HuH-7.5 (cell line): ENCODE data around the gene GUCY2F.

Experiments used
- DNase-seq: peaks from one replicate; pipeline ENCODE4 v3.0.0; 2011; ENCODE audit warnings: low spot score

GUCY2F gene

DNA sequence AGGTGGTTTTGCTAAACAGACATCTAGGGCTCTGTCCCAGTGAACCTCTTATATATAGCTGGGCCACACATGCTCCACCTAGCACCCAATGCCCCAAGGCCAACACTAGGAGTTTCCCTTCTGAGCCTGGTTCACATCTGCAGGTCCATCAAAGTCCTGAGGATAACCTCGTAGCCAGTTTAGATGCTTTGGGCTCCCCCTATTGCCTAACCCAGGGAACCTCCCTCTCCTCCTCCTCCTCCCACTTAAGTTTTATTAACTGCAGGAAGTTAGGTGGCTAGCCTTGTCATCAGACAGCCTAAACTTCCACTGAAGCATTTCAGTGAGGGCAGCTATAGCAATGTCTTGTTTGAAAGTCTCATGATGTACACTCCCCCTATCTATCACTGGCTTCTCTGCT lies 88.0 kb downstream of the GUCY2F start:
- no peak for DNase-seq

DNA sequence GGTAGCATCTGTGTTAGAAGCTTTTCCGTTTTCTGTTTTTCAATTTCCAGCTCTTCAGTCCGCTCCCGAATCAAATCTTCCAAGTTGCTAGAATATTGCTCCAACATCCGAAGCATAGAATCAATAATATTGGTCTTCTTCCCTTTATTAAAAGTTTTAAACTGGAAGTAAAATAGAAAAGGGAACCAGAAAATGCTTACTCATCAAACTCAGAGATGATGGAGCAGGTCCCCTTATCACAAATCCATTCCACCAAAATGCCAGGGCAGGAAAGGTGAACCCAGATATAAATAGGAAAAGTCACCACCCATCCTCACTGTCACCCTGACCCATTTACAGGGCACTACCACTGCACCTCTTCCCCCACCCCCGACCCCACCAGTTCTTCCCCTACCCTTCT lies 89.0 kb downstream of the GUCY2F start:
- DNase-seq, result no peak

DNA sequence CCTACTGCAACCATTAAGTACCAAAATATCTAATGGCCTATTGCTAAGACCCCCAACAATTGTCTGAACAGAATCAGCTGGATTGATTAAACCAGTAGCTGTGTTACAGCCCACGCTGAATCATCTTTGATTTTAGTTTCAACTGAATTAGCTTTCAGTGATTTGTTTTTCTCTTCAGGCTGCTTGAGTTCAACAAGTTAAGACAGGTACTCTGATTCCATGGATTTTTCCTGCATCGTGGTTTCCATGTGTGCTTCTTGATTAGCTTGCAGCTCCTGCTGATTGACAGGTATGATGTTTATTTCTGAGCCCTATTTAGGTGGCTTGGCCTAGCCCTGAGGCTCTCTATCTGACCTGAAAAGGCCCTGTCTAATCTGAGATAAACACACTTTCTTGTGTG lies 91.3 kb downstream of the GUCY2F start:
- no peak for DNase-seq

DNA sequence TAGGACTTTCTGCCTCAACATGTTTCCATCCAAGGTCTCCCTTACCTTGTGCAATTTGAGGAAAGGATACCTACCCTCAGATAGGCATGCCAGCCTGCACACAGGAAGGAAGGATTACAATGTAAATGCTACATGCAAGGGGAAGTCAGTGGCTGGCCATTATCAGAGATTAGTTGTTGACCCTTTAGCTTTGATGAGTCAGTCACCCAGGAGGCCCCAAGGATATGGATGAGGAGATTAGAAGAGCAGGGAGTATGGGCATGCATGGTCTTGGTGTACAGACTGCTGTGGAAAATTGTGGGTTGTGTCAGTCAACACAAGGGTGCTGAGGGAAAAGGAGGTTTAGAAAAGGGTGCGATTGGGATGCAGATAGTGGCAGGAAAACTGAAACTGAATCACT lies 92.0 kb downstream of the GUCY2F start:
- DNase-seq, result no peak

DNA sequence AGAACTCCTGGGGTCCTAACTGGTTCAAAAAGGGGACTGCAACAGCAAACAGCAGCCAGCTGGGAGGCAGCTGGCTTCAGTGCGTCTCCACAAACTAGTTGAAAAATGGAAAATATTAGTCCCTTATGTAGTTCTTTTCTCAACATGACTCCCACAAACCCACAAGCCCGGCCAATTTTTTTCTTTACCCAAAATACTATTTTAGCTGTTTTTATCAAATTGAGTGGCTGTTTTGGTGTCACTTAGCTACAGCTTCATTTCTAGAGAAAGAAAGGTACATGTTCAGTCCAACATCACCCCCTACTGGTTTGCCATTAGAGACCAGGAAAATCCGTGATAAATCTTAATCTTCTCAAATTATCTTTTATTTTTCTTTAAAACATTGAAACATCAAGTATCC lies 97.2 kb downstream of the GUCY2F start:
- DNase-seq, result no peak

DNA sequence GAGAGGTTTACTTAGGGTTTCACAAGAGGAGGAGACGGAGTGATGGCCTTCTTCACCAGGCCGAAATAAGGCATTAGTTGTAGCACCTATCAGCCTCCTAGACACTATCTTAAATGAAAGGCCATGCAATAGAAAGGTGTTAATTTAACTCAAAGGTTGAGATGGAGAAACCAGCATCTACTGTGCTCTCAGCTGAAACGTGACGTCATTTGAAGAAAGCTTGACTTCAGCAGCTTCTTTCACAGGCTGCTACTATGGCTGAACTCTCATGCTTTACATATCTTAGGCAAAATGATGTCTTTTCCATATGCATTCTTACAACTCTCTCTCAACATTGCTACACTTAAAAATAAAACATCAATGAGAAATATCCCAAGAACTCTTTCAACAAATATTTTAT lies 99.6 kb downstream of the GUCY2F start:
- DNase-seq, result no peak

DNA sequence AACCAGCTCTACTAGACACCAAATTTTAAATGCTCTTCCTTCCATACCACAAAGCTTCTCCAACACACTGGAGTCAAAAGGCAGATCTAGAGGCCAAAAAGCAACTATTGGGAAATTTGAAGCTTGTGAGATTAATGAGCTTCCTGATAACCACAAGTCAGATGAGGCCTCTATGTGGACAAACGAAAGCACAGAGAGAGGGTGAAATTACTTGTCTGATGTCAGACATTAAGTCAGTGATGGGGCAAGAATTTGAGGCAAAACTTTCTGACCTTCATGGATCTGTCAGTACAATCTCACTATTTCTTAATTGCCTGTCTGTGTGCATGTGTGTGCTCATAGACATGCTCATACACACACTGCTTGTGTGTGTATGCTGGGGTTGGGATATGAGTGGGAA lies 103.6 kb downstream of the GUCY2F start:
- DNase-seq, result no peak

DNA sequence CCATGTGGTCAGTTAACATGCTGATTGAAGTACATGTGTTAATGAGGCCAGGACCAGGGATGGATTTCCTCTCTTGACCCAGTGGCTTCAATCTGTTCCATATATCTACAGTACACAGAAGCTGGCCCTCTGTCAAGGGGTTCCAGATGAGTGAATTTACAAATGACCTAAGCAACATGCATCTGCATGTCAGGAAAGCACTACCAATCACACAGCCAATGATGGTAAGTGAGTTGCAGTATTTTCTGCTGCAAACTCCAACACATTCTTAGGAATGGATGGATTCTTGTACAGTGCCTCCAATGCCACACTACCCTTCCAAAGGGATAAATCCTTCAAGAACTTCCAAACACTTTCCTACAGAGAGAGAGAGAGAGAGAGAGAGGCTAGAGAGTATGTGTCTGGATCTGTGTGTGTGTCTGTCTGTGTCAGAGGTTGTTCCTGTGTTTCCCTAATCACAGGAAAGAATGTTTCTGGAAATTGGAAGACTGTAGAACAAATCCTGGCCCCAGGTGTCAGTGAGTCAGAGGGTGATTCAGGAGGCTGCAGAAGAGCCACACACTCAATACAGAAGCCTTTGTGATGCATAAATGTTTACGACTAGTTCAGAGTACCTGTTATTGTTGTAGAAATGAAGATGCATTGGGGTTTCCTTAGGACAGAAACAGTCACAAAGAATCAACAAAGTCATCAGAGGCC lies 107.5 kb downstream of the GUCY2F start:
- DNase-seq, result no peak

DNA sequence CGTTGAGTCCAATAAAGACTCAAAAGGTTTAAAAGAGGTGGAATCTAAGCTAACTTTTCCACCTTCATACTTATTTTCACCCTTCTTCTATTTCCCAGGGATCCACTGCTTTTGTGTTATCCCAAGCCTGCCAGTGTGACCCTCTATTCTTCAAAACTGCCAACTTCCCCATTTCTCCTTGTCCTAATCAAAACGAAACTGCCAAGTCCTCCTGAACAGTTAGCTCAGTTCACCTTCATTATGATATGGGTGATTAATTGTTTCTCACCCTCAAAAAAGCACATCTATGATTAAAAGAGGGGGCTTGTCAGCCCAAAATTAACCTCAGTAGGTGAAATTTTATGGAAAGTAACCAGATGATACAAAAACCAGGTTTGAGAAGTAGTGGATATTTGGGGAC lies 108.4 kb downstream of the GUCY2F start:
- DNase-seq, result no peak

DNA sequence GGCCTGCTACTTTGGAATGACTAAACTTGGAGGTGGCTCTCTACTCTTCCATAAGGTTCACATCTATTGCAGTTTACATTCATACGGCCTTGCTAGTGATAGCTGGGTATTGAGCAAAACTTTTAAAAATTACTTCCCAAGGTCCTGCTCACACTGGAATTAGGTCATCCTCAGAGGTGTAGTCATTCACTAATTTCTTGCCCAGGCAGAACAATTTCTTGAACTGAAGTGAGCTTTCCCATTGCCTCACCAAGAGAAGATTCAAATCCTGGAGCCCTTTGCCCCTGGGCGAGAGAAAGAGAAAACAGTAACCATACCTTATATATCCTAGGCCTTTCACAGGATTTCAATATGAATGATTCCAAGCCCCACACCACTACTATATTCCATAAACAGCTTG lies 109.2 kb downstream of the GUCY2F start:
- DNase-seq, result no peak

DNA sequence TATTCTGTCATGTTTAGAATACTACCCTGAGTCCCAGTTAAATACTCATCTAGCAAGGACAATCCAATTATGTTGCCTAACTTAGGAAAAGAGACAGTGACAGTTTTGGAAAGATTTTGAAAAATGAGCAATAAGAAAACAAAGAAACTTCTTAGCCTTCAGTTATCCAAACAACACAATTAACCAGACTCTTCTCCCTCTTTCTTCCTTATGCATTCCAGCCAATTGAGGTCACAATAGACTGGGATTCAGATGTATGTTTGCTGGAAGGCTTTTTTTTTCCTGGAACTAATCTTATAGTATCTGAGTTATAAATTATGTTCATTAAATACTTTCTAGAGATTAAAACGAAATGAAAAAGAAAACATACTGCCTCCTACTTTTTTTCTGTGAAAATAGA lies 109.6 kb downstream of the GUCY2F start:
- DNase-seq, result no peak

DNA sequence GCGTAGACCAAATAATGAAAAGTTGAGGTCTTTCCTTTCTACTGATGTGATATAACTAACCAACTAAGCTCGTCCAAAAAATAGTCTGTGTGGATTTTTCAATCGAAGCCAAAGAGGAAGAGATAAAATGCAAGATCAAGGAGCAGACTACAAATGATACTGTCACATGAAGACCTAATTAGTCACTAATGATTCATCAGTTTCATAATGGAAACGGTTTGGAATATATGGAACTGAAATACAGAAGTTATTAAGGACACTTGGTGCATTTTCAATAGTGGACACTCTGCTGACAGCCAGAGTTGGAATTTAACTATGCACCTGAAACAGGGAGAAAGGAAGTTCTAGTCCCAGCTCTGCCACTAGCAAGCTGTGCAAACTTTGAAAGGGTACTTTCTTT lies 119.8 kb downstream of the GUCY2F start:
- no peak for DNase-seq

DNA sequence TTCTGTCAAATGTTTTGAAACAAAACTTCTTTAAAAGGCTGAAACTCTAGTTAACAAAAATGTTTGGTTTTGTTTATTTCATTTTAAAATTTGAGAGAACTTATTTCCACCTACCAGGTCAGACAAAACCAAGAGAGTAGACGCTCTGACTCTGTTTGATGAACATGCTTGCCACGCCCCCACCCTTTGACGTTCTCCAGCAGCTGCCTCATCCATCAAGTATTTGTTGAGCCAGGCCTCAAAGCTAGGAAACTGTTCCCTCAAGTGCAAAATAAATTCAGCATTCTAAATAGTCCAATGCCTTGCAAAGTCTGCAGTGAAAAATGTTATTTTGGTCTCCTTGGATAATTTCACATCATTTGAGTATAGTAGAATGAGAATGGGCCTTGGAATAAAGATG lies 121.6 kb downstream of the GUCY2F start:
- no peak for DNase-seq

DNA sequence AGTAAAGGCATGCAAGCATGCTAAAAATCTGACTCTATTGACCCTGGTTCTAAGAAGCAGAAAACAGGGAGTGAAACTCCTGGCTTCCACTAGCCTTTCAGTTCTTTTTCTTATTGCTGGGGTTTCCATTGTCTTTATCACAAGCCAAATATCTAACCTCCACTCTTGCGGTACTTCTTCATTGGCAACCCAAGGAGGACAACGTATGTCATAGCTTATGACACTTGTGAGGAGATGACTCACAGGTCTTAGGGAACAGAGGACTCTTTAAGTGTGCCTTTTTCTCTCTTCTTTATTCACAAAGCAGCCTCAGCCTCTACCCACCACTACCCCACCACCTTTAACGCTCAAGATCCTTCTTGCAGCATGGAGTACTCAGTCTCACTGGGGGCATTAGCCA lies 124.2 kb downstream of the GUCY2F start:
- no peak for DNase-seq

DNA sequence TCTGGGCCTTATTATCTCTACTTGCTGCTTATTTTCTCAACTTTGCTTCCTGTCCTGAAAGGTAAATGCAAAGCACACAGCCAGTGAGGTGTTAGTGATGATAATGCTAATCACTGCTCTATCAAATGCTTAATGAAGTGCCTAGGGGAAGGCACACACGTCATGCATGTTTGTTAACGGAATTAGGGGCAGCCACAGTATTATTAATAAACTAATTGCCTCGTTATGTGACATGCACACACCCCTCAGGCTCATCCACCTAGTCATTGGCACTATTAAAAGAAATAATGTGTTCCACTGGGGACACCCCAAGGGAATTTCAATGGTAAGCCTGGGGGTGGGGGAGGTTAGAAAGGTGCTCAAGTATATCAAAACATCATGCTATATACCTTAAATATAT lies 125.2 kb downstream of the GUCY2F start:
- no peak for DNase-seq

DNA sequence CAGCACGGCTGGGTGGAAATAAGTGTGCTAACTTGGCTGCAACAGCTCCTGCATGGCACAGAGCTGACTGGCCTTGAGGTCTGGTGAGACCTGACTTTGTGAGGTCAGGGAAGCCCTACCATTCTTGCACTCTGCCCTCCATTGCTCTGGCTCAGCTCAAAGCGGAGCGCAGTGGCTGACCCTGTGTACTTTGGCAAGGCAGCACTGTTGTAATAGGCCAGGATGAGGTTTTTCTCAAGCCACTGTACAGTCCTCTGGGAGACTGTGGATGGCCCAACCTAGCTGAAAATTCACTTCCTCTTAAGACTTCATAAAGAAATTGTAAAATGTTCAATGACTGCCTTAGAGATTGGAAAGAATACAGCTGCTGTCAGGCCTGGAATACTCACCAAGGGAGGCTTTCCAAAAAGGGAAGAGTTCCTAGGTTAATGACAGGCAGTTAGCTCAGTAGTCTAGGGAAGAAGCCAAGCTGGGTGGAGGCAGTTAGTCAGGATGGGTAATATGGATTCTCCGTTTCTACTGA lies 129.8 kb downstream of the GUCY2F start:
- DNase-seq, result no peak

DNA sequence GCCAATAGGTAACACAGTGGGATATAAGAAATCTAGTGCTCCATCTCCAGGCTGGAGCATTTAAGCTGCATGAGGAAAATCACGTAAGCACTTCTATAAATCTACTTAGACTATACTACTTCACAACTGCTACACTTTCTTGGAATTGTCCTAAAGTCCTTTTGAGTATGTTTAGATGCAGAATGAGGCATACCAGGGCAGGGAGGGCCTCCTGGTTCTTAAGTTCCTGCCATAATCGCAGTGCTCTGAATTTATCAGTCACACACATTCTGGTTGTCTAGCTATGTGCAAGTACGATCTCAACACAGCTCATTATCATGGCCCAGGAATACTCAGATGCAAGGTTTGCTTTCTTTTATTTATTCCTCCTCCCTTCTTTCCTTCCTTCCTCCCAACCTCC lies 130.3 kb downstream of the GUCY2F start:
- DNase-seq, result no peak

DNA sequence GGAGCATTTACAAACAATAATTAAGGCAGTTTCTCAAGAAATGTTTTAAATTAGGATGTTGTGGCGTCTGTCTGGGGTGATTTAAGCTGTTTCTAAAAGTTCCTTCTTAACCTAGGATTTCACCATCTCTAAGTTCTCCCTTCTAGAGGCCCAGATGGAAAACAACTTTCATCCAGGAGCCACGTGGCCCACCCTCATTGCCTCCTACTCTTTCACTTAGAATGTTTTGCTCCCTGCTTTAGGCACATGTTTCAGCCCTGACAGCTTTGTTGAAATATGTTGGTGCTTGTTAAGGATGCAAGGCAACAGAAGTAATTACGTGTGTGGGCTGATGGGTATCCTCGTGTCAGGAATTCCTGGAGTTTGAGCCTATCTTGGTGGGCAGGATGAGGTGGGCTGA lies 131.3 kb downstream of the GUCY2F start:
- no peak for DNase-seq

DNA sequence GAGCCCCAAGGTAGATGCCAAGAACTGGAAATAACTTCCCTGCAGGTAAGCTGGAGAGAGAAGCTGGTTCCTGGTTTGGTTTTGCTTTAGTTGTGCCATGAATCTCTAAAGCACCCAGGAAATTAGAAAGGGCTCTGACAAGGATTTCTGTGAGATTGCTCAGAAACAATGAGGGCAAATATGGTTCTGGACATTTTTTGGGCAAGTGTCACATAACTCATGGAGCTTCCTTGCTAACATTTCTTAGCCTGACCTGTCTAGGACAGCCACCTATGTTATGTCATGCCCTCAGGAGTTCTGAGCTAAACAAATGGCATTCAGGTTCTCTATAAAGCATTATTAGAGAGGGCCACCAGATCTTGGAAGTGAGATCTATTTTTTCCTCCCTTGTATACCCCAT lies 131.8 kb downstream of the GUCY2F start:
- DNase-seq, result no peak

DNA sequence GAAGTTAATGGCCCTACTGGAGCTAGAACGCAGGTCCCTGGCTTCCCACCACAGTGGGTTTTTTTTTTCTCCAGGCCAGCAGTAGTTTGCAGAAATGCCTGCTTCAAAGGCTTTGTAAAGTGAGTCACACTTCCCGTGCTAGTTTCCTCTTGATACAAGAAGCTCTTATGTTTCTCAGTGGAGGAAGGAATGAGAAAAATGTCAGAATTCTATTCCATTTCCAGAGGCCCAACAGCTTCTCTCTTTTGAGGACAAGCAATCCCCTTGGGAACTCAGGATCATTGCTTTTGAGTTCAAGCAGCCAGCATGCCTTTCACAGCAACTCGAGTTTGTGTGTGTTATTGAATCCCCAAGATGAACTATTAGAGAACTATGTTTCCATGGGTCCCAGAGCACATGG lies 134.3 kb downstream of the GUCY2F start:
- no peak for DNase-seq

DNA sequence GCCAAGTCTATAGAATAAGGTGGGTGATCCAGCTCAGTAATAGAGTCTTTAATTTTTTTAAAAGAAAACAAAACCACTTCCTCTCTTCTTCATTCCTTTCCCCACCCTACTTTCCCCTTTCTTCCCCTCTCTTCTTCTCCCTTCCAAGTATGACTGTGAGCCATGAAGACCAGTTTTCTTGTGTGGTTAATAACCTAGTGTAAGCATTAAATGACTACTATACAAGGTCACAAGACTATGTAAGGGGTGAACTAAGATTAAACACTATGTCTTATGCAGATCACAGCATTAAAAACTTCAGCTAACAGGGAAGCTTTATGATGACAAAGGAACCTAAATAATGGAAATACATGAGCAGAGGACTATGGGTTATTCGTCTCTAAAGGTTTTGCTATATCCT lies 135.4 kb downstream of the GUCY2F start:
- no peak for DNase-seq

DNA sequence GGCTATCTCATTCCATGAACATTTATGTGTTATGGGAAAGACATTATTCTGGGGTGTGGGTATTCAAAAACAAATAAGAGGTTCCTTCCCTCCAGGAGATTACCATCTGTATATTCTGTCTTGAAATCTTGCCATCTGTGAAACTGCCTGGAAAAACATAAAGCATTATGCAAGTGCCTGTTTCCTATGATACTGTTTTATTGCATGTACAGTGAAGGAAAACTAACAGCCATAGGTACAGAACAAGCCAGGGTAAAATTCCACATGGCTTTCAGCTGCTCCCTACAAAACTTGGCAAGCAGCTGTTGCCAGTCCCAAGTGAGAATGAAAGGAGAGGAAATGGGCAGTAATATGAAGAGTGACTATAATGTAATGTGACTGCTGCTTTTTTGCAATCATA lies 136.0 kb downstream of the GUCY2F start:
- DNase-seq, result no peak

DNA sequence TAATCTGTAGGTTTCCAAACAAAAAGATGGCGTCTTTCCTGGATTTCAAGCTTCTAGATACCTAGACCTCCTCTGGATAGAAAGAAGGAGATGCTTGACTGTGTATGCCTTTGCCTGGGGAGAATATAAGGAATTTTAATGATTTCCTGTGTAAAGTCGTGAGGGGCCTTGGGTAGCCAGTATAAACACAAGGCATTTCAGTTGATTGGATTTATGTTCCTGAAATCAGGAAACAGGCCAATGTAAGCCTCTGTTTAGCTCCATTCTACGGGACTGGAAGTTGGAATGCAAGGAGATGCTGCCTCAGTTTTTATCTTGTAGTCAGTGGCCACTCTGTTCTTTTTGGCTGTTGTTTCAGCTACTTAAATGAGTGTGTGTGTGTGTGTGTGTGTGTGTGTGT lies 137.2 kb downstream of the GUCY2F start:
- no peak for DNase-seq

DNA sequence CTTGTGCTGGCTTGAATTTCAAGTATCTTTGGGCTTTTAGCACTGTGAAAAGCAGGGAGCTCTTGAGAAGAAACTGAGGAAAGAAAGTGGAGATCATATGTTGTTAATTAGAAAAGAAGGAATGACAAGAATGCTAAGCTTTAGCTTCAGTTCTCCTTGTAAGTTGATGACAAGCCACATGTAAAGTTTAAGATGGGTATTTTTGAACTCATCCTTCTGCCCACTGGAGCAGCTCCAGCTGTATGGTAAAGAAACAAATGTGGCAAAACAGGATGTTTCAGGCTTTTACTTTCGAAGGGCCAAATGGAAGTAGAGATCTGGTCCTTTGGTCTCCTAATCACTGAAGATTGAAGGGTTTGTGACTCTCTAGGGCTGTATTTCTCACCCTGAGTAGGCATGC lies 137.8 kb downstream of the GUCY2F start:
- DNase-seq, result no peak

DNA sequence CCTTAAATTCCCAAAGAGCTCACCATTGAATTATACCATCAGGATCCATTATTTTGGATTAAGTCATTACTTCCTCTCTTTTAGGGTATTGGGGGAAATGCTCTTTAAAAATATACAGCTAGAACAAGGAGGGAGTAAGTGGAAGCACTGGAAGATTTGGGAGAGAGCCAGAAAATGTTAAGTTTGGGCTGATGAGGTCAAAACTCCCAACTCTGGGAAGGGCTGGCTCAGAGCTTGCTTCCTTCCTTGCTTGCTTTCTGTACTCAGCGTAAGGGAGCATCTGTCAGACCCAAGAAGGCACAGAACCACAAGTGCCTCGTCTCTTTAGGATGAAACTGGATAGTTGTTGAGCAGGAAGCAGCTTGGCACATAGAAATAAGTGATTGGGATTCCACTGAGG lies 138.2 kb downstream of the GUCY2F start:
- DNase-seq, result no peak
